HG03521 (cell line): Measurements from ENCODE around the gene RBMS3.

ENCODE experiments used
- ATAC-seq: cut with Tn5 transposase; IDR thresholded peaks from one replicate; pipeline ENCODE4 v1.9.1; 2021; ENCODE audit warnings: mild to moderate bottlenecking, moderate library complexity; ENCODE audit not compliant: unreplicated experiment

Gene RBMS3

GRCh38 chr3:29850641-29851040 is 569.8 kb downstream of the RBMS3 start:
- no peak for ATAC-seq

GRCh38 chr3:29852767-29853166 is 571.9 kb downstream of the RBMS3 start:
- no peak for ATAC-seq

GRCh38 chr3:29853841-29854397 is 573.0 kb downstream of the RBMS3 start:
- ATAC-seq: no peak

- no peak for ATAC-seq
These were observed 574.0 kb downstream of the RBMS3 start for GRCh38 chr3:29854821-29855220.

- ATAC-seq: no peak
These were observed 578.9 kb downstream of the RBMS3 start for GRCh38 chr3:29859726-29860270.

- ATAC-seq: no peak
These were observed 583.9 kb downstream of the RBMS3 start for GRCh38 chr3:29864809-29865208.

GRCh38 chr3:29868543-29869101 is 587.8 kb downstream of the RBMS3 start:
- ATAC-seq: no peak

GRCh38 chr3:29870136-29870535 is 589.3 kb downstream of the RBMS3 start:
- ATAC-seq: no peak

- no peak for ATAC-seq
These were observed 590.2 kb downstream of the RBMS3 start for GRCh38 chr3:29871087-29871486.

GRCh38 chr3:29880809-29881208 is 599.9 kb downstream of the RBMS3 start:
- ATAC-seq: no peak

- no peak for ATAC-seq
These were observed 606.6 kb downstream of the RBMS3 start for GRCh38 chr3:29887451-29887850.

- ATAC-seq: no peak
These were observed 608.3 kb downstream of the RBMS3 start for GRCh38 chr3:29889215-29889614.

- no peak for ATAC-seq
These were observed 609.9 kb downstream of the RBMS3 start for GRCh38 chr3:29890801-29891200.

GRCh38 chr3:29892976-29893554 is 612.2 kb downstream of the RBMS3 start:
- ATAC-seq: no peak

GRCh38 chr3:29896856-29897255 is 616.0 kb downstream of the RBMS3 start:
- no peak for ATAC-seq

- no peak for ATAC-seq
These were observed 617.5 kb downstream of the RBMS3 start for GRCh38 chr3:29898171-29898965.

- no peak for ATAC-seq
These were observed 618.1 kb downstream of the RBMS3 start for GRCh38 chr3:29899021-29899420.

GRCh38 chr3:29901097-29901496 is 620.2 kb downstream of the RBMS3 start:
- ATAC-seq: no peak

GRCh38 chr3:29903600-29903999 is 622.7 kb downstream of the RBMS3 start:
- no peak for ATAC-seq

- ATAC-seq: no peak
These were observed 626.0 kb downstream of the RBMS3 start for GRCh38 chr3:29906906-29907305.

- ATAC-seq: no peak
These were observed 631.9 kb downstream of the RBMS3 start for GRCh38 chr3:29912600-29913288.
